Measurements from ENCODE around the gene LNX1.

The LNX1 gene

GRCh38 chr4:53541577-53542206 is 49.6 kb downstream of the LNX1 start:
- DNase-seq (ENCODE audit: insufficient read length, low spot score): no peak
- no peak for FAIRE-seq

DNA sequence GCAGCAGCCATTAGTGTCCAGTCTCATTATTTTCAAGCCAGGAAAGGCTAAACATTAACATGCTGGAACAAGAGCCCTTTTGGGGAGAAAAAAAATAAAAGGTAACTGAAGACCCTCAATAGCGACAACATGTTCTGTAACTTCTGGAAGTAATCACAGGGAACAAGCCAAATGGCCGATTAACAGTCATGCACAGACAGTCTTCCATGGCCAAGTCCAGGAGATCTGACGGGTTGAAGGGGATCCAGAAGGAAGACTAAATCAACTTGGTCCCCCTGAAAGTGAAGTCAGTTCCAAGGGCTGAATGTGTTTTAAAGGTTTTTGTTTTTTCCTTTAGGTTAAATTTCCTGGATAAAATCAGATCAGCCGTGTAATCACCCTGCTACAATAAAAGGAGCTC is 52.5 kb downstream of the LNX1 start:
- DNase-seq (ENCODE audit: insufficient read length, low spot score) (no peak), FAIRE-seq (no peak)

DNA sequence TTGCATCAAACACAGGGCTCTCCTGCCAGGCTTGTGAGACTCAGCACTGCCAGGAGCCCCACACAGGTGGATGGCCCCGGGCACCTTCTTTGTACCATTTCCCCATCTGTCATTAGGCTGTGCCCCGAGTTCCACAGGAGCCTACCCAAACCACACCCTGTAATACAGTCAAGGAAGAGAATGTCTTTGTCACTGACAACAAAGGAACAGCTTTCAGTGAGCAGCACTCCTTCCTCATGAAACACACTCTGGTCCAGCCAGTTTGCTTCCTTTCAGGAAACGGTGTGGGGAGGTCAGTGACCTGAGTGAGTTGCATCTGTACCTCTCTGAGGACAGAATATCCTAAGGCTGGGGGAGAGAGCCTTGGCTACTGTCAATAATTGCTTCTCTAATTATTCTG is 53.7 kb downstream of the LNX1 start:
- DNase-seq (ENCODE audit: insufficient read length, low spot score) (no peak), FAIRE-seq (no peak)

GRCh38 chr4:53536328-53536727 is 55.0 kb downstream of the LNX1 start:
- DNase-seq (ENCODE audit: insufficient read length, low spot score) (no peak), FAIRE-seq (no peak)

DNA sequence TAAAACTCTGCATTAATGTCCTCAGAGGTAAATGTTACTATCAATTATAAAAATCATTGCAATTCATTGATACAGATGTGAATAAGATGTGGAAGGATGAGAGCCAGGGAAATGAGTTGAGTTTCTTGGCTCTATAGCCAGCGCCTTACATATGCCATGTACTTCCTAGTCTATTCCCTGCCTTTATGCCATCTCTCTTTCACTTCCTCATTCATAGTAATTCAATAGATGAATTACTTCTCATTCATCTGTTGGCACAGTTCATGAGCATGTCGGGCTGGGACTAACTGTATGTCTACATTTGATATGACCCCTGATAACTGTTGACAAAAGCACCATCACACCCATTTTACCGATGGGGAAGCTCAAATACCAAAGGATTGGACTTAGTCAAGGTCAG is 55.7 kb downstream of the LNX1 start:
- DNase-seq (ENCODE audit: insufficient read length, low spot score): no peak

GRCh38 chr4:53534684-53535083 is 56.6 kb downstream of the LNX1 start:
- DNase-seq (ENCODE audit: insufficient read length, low spot score): no peak
- FAIRE-seq: no peak

More for the DNA sequence above, 55.7 kb downstream of the LNX1 start:
- FAIRE-seq: no peak

- no peak for FAIRE-seq
- no peak for DNase-seq (ENCODE audit: insufficient read length, low spot score)
These were observed 58.8 kb downstream of the LNX1 start for GRCh38 chr4:53532521-53532920.

DNA sequence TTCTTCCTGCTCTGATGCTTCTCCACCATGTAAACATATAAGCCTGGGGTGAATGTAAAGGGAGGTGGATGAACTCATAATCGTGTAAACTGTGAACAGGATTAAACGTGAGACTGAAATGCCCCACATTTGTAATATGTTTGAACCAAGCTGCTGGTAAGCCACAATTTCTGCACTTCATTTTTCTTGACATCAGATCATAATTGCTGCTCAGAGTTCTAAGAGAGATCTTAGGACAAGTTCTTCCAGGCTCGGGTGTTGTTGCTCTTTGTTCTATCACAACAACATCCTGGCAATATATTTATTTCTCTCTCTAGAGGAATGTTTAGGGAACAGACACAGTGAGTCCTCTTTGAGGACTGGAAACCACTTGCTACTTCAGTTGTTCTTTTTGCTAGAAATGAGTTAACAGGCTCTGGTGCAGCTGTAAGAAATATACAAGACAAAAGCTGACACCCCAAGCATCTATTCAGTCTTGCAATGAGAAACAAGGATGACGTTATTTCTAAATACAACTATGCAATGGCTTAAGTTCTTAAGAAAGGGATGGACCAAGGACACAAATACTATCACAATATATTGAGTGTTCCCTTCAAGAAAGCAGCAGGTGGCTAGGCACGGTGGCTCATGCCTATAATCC is 59.6 kb downstream of the LNX1 start:
- FAIRE-seq: no peak
- no peak for DNase-seq (ENCODE audit: insufficient read length, low spot score)

DNA sequence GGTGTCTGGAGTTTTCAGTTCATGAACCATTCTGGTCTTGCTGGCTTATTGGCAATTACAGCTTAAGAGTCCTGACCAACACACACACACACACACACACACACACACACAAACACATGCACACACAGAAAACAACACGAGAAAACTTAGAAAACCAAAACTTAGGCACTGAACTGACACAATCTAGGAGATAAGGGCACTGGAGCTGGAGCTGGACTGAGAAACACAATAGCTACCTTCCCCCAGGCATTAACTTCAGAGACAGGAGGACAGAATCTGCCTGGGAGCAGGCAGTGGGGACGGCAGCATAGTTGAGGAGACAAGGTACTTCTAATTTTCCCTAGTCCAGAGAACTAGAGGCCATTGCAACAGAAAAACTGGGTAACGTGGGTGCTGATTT is 62.3 kb downstream of the LNX1 start:
- DNase-seq (ENCODE audit: insufficient read length, low spot score): no peak
- FAIRE-seq: no peak

- DNase-seq (ENCODE audit: insufficient read length, low spot score) (no peak), FAIRE-seq (no peak)
These were observed 63.4 kb downstream of the LNX1 start for GRCh38 chr4:53527930-53528329.

DNA sequence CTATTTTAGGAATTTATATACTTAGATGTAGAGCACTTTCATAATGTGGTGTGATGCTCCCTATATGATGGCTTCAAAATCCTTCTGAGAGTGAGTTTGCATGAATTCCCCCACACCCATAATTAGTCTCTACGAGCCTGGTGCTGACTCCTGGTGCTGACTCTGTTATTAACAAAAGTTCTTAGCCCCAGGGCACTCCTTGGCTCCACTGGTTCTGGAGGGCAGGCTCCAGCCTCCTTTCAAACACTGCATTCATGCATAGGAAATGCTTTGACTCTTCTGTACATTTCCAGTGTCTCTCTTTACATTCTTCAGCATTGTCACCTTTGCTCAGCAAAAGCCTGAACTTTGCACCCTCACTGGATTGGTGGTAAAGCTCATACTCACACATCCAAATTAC is 64.0 kb downstream of the LNX1 start:
- FAIRE-seq: no peak

GRCh38 chr4:53522334-53522733 is 69.0 kb downstream of the LNX1 start:
- FAIRE-seq: no peak
- no peak for DNase-seq (ENCODE audit: insufficient read length, low spot score)

More for the DNA sequence above, 64.0 kb downstream of the LNX1 start:
- DNase-seq (ENCODE audit: insufficient read length, low spot score): no peak

DNA sequence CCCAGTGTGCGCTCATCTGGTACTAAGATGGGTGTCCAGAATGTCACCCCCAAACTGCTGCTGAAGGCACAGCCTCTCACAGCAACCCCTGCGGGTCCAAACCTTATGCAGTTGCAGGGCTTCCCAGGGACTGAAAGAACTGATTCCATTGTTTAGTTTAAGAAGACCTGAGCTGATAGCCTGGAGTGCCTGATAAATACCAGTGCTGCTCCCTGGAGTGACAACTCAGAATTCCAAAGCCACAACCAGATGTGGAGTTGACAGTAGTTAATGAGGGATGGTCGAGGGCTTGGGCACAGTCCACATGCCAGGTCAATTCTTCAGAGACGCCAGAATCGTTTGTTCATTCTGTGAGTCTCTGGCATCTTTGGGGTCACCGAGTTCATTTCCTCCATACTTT is 71.2 kb downstream of the LNX1 start:
- FAIRE-seq (no peak), DNase-seq (ENCODE audit: insufficient read length, low spot score) (no peak)

- no peak for DNase-seq (ENCODE audit: insufficient read length, low spot score)
- FAIRE-seq: no peak
These were observed 72.5 kb downstream of the LNX1 start for GRCh38 chr4:53518807-53519206.

- FAIRE-seq (no peak), DNase-seq (ENCODE audit: insufficient read length, low spot score) (no peak)
These were observed 76.2 kb downstream of the LNX1 start for GRCh38 chr4:53515076-53515475.

GRCh38 chr4:53514509-53514908 is 76.8 kb downstream of the LNX1 start:
- FAIRE-seq: no peak
- no peak for DNase-seq (ENCODE audit: insufficient read length, low spot score)

- DNase-seq (ENCODE audit: insufficient read length, low spot score) (no peak), FAIRE-seq (no peak)
These were observed 78.7 kb downstream of the LNX1 start for GRCh38 chr4:53512608-53513007.

DNA sequence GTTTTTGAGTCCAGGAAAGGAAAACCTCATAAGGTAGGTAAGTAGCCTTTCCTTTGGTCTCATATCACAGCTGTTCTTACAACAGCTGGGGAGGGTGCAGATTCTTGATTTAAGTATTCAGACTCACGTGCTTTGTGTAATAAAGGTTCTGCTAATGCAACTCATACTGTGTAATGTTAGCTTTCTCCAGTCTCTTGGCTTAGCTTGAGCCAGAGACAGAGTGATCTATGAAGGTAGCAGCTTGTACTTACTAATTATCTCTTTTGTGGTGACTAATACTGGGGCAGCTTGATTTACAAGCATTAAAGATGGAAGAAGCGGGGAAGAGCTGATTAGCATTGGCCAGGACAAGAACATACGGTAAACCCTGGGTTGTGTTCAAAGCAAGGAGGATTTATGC is 80.3 kb downstream of the LNX1 start:
- FAIRE-seq (no peak), DNase-seq (ENCODE audit: insufficient read length, low spot score) (no peak)

GRCh38 chr4:53510321-53510720 is 81.0 kb downstream of the LNX1 start:
- no peak for FAIRE-seq
- no peak for DNase-seq (ENCODE audit: insufficient read length, low spot score)

DNA sequence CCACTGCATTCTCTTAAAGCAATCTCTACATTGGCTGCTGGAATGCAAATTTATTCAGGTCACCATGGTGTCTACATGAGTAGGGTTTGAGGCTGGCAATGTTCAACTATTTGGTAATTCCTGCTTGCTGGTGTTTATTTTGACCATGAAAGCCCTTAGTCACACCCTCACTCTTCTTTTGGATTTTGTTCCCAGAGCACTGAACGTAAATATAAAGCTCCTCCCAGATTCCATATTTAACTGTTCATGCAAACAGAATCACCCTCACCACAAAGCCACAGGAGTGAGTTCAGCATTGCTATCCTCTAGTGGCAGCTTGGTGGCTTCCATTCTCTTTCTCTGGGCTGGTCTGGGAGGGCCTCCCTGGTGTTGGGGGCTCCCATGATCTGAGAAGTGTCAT is 82.8 kb downstream of the LNX1 start:
- no peak for FAIRE-seq

GRCh38 chr4:53507671-53508286 is 83.5 kb downstream of the LNX1 start:
- FAIRE-seq (no peak), DNase-seq (ENCODE audit: insufficient read length, low spot score) (no peak)

More for the DNA sequence above, 82.8 kb downstream of the LNX1 start:
- DNase-seq (ENCODE audit: insufficient read length, low spot score): no peak

GRCh38 chr4:53507058-53507457 is 84.2 kb downstream of the LNX1 start:
- no peak for FAIRE-seq
- no peak for DNase-seq (ENCODE audit: insufficient read length, low spot score)

Measured in GM19239 (cell line).